Testis (tissue), 2 donors: ENCODE measurements around the gene KIAA1671.

Source experiments
- POLR2A ChIP-seq: fragments of 450-650 bp; IDR thresholded peaks from one replicate; pipeline ENCODE4 v1.6.1; 2017; ENCODE audit warnings: antibody characterized with exemption, mild to moderate bottlenecking, moderate library complexity
- TF ChIP-seq, protein P1 (sequence below), 3 experiments: fragments of 450-650 bp in 2 of 3; fragments of 200-600 bp in 1 of 3; sonication (generic) in 1 of 3; IDR thresholded peaks; one replicate each; pipeline ENCODE4 v1.5.1; 2016 to 2019; ENCODE audit warnings: antibody characterized with exemption in 3 of 3, mild to moderate bottlenecking in 2 of 3, moderate library complexity in 1 of 3

DNA sequence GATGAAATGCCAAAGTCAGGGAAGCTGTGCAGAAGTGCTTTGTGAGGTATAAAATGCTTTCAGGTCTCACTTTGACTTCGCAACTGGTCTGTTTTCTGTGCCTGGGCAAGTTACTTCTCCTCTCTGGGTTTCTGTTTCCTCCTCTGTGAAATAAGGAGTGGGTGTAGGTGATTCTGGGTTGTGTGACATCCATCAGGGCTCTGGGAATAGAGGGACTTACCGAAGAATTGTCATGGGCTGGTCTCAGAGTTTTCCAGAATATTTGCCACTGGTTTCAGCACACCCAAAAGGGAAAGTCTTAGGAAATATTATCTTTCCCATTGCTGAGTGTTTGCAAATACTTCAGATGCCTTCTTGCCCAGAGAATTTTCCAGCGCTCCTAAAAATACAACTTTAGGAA lies 118.4 kb downstream of the KIAA1671 start:
- TF ChIP-seq, protein P1, sequence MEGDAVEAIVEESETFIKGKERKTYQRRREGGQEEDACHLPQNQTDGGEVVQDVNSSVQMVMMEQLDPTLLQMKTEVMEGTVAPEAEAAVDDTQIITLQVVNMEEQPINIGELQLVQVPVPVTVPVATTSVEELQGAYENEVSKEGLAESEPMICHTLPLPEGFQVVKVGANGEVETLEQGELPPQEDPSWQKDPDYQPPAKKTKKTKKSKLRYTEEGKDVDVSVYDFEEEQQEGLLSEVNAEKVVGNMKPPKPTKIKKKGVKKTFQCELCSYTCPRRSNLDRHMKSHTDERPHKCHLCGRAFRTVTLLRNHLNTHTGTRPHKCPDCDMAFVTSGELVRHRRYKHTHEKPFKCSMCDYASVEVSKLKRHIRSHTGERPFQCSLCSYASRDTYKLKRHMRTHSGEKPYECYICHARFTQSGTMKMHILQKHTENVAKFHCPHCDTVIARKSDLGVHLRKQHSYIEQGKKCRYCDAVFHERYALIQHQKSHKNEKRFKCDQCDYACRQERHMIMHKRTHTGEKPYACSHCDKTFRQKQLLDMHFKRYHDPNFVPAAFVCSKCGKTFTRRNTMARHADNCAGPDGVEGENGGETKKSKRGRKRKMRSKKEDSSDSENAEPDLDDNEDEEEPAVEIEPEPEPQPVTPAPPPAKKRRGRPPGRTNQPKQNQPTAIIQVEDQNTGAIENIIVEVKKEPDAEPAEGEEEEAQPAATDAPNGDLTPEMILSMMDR (IDR thresholded peaks at IDR 0.05) = no peak
- no peak for TF ChIP-seq POLR2A
